OCI-LY7 (cell line): Measurements from ENCODE around the gene CYP8B1. TPM values are rescaled to one million over a fixed set of nuclear protein-coding genes. Genes with fewer than 3 reads are reported as not detected.

ENCODE experiments used
- BruUV-seq: library from RNA; stranded (reverse); fragments of 400-500 nt; replicated peaks from 2 replicates; lab custom pipeline; 2021; lab: Mats Ljungman, UMichigan
- CTCF ChIA-PET: fragments of 300-600 bp; sonication (Branson Sonifier 250); formaldehyde crosslinking; loops from one replicate; lab custom pipeline; 2022; ENCODE audit warnings: antibody characterized with exemption; ENCODE audit not compliant: unreplicated experiment; lab: Charles Lee
- POLR2A ChIA-PET: fragments of 300-600 bp; sonication (Branson Sonifier 250); formaldehyde crosslinking; loops from one replicate; lab custom pipeline; 2022; ENCODE audit warnings: antibody characterized with exemption; lab: Charles Lee
- DNase-seq: peaks from one replicate; pipeline ENCODE4 v3.0.0-alpha.2; 2015; ENCODE audit warnings: low spot score
- H2AFZ ChIP-seq: fragments of 200-600 bp; sonication (generic), shearing (Covaris generic); 2 replicates; pipeline ENCODE4 v1.6.1; 2014; ENCODE audit warnings: mild to moderate bottlenecking, antibody characterized with exemption, low read length, moderate library complexity
- H3K27ac ChIP-seq: fragments of 200-600 bp; sonication (generic); 2 replicates; pipeline ENCODE4 v1.5.1; 2014; ENCODE audit warnings: mixed run types, low read depth, mild to moderate bottlenecking, moderate library complexity, low read length, inconsistent platforms; ENCODE audit not compliant: poor library complexity, severe bottlenecking
- H3K36me3 ChIP-seq: fragments of 200-600 bp; sonication (generic); 2 replicates; pipeline ENCODE4 v1.6.1; 2014; ENCODE audit warnings: mild to moderate bottlenecking, antibody characterized with exemption, low read length, moderate library complexity, mixed read lengths; ENCODE audit not compliant: insufficient read depth
- H3K4me1 ChIP-seq: fragments of 200-600 bp; sonication (generic); 2 replicates; pipeline ENCODE4 v1.5.1; 2014; ENCODE audit warnings: mild to moderate bottlenecking, low read length; ENCODE audit not compliant: insufficient read depth, poor library complexity, severe bottlenecking
- H3K4me2 ChIP-seq: fragments of 200-600 bp; sonication (generic); 2 replicates; pipeline ENCODE4 v1.6.1; 2014; ENCODE audit warnings: mild to moderate bottlenecking, low read length
- H3K4me3 ChIP-seq: fragments of 200-600 bp; sonication (generic); 2 replicates; pipeline ENCODE4 v1.5.1; 2014; ENCODE audit warnings: mild to moderate bottlenecking, low read depth, low read length; ENCODE audit not compliant: poor library complexity, severe bottlenecking
- H3K79me2 ChIP-seq: fragments of 200-600 bp; sonication (generic); 2 replicates; pipeline ENCODE4 v1.6.1; 2016; ENCODE audit warnings: low read depth, mild to moderate bottlenecking, low read length, moderate library complexity, mixed read lengths; ENCODE audit not compliant: insufficient read depth
- H3K9me2 ChIP-seq: fragments of 200-600 bp; sonication (generic); 2 replicates; pipeline ENCODE4 v1.6.1; 2016; ENCODE audit warnings: mild to moderate bottlenecking, low read length, mixed read lengths; ENCODE audit not compliant: insufficient read depth
- H3K9me3 ChIP-seq: fragments of 200-600 bp; sonication (generic); 2 replicates; pipeline ENCODE4 v1.6.1; 2014; ENCODE audit warnings: mild to moderate bottlenecking, mixed run types, low read length, mixed read lengths
- H4K20me1 ChIP-seq: fragments of 200-600 bp; sonication (generic); 2 replicates; pipeline ENCODE4 v1.6.1; 2014; ENCODE audit warnings: mild to moderate bottlenecking, antibody characterized with exemption, low read length, moderate library complexity, mixed read lengths; ENCODE audit not compliant: insufficient read depth
- EZH2phosphoT487 ChIP-seq: fragments of 200-600 bp; sonication (generic); IDR thresholded peaks from 2 replicates; pipeline ENCODE4 v1.6.1; 2018; ENCODE audit warnings: low read depth, borderline replicate concordance, mild to moderate bottlenecking, mixed run types, antibody characterized with exemption, low read length, moderate library complexity, mixed read lengths
- intact Hi-C: fragments of 100-400 bp; cut with micrococcal nuclease; formaldehyde crosslinking; loops from one replicate; pipeline ENCODE4 v1.10.0; 2022; ENCODE audit not compliant: unreplicated experiment
- total RNA-seq, 2 experiments: library from RNA; depleted of rRNA in 1 of 2; stranded (reverse); fragments of >200 nt in 1 of 2; shearing (Covaris generic) in 1 of 2; gene quantifications; 2 replicates each; pipeline ENCODE4 v1.2.3, GENCODE V29; 2014 to 2022
- TF ChIP-seq, protein P1 (sequence below): fragments of 200-600 bp; sonication (generic); conservative IDR thresholded peaks from 2 replicates; pipeline ENCODE4 v1.5.1; 2014; ENCODE audit warnings: mild to moderate bottlenecking, antibody characterized with exemption, low read length, moderate library complexity, mixed read lengths

CYP8B1 gene
- total RNA-seq, 2 experiments from 2014 or later: not detected

DNA sequence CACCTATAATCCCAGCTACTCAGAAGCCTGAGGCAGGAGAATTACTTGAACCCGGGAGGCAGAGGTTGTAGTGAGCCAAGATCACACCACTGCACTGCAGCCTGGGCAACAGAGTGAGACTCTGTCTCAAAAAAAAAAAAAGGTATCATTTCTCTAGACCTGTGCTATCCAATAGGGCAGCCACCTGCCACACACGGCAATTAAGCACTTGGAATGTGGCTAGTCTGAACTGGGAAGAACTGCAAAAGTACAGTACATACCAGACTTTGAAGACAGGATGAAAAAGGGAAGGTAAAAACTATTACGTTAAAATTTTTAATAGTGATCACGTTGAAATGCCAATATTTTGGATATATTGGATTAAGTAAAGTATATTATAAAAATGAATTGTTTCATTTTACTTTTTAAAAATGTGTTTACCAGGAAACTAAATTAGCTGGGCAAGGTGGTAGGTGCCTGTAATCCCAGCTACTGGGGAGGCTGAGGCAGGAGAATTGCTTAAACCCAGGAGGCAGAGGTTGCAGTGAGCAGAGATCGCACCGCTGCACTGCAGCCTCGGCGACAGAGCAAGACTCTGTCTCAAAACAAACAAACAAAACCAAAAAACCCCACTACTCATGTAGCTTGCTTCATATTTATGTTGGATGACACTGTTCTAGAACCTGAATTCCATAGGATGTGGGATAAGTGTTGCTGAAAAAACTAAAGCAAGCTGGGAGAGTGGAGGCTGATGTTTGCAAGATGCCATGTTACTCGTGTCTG lies 2.3 kb downstream of the CYP8B1 start:
- Histone ChIP-seq H3K4me1 (no peaks in the 10 kb centered on the region), H3K79me2 (no peaks in the 10 kb centered on the region), H3K9me2 (no peaks in the 10 kb centered on the region), H3K4me3 (no peak overlapping the region), H3K9me3 (no peaks in the 10 kb centered on the region), H3K4me2 (no peak overlapping the region), H2AFZ (no peak overlapping the region), H3K27ac (no peak overlapping the region), H3K36me3 (no peaks in the 10 kb centered on the region), H4K20me1 (no peaks in the 10 kb centered on the region)
- no peak for DNase-seq
- TF ChIP-seq, protein P1, sequence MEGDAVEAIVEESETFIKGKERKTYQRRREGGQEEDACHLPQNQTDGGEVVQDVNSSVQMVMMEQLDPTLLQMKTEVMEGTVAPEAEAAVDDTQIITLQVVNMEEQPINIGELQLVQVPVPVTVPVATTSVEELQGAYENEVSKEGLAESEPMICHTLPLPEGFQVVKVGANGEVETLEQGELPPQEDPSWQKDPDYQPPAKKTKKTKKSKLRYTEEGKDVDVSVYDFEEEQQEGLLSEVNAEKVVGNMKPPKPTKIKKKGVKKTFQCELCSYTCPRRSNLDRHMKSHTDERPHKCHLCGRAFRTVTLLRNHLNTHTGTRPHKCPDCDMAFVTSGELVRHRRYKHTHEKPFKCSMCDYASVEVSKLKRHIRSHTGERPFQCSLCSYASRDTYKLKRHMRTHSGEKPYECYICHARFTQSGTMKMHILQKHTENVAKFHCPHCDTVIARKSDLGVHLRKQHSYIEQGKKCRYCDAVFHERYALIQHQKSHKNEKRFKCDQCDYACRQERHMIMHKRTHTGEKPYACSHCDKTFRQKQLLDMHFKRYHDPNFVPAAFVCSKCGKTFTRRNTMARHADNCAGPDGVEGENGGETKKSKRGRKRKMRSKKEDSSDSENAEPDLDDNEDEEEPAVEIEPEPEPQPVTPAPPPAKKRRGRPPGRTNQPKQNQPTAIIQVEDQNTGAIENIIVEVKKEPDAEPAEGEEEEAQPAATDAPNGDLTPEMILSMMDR: no peak
- TF ChIP-seq EZH2phosphoT487: no peak
- no TSS peak for BruUV-seq
- intact Hi-C loops: no loop called here
- CTCF ChIA-PET: no interaction called here
- POLR2A ChIA-PET: no interaction called here

DNA sequence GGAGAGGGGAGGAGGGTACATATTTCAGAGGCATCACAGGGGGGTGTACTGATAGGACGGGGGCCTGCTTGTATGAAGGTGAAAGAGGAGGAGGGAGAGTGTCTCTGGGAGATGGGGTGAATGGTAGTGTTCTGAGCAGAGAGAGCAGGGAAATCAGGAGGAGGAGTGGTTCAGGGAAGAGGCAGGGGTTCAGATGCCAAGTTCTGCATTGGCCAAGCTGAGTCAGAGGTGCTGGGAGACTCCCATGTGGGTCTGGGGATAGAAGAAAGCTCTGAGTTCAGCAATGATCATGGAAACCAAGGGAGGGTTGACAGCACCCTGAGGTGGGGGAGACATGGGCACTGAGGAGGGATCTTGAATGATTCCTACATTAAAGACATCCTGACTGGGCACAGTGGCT lies 3.0 kb downstream of the CYP8B1 start:
- TF ChIP-seq, protein P1: no peak
- Histone ChIP-seq H2AFZ (no peak overlapping the region), H3K9me2 (no peaks in the 10 kb centered on the region), H3K4me2 (no peak overlapping the region), H4K20me1 (no peaks in the 10 kb centered on the region), H3K79me2 (no peaks in the 10 kb centered on the region), H3K4me1 (no peaks in the 10 kb centered on the region), H3K27ac (no peak overlapping the region), H3K9me3 (no peaks in the 10 kb centered on the region), H3K36me3 (no peaks in the 10 kb centered on the region), H3K4me3 (no peak overlapping the region)
- CTCF ChIA-PET: no interaction called here
- intact Hi-C loops: no loop called here
- DNase-seq: no peak
- POLR2A ChIA-PET: no interaction called here
- BruUV-seq: no TSS peak

DNA sequence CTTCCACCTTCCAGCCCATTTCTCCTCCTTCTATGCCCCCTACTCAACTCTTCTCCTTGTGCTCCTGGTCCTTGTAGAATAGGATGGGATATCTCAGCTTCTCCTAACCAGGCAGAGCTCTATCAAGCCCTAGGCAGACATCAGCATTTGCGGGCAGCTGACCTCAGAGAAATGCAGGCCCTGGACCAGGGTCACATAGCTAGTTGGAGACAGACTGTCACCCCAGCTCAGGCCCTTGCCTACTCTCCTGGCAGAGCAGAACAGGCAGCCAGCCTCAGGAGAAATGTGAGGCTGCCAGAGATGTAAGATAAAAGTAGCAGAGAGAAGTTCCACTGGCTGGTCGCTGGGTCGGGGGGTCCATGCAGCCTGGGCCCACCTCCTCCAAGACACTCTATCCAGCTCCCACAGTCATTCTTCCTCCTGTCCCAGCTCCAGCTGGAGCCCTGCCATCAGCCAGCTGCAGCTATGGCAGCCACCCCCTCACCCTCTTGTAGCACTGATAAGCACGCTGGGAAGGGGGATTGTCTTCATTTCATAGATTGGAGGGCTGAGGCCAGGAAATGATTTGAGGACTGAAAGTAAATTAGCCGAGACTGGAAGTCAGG lies 4.0 kb downstream of the CYP8B1 start:
- no TSS peak for BruUV-seq

More for the DNA sequence above, 4.0 kb downstream of the CYP8B1 start:
- intact Hi-C loops: no loop called here
- H3K9me2 ChIP-seq: no peaks in the 10 kb centered on the region
- POLR2A ChIA-PET: interaction anchor here (0.7 kb wide), 1 partner anchor 8 kb away, joined by 3 read pairs; no protein-coding TSS in a partner anchor
- no peaks in the 10 kb centered on the region for H4K20me1 ChIP-seq
- CTCF ChIA-PET: no interaction called here
- no peak for TF ChIP-seq EZH2phosphoT487
- TF ChIP-seq, protein P1: no peak
- no peak overlapping the region for H3K4me2 ChIP-seq
- no peaks in the 10 kb centered on the region for H3K79me2 ChIP-seq
- DNase-seq: no peak
- H3K4me3 ChIP-seq: no peak overlapping the region
- H3K27ac ChIP-seq: no peak overlapping the region
- H3K9me3 ChIP-seq: no peaks in the 10 kb centered on the region
- H3K36me3 ChIP-seq: no peaks in the 10 kb centered on the region
- no peak overlapping the region for H2AFZ ChIP-seq
- no peaks in the 10 kb centered on the region for H3K4me1 ChIP-seq
